Fibroblast of the aortic adventitia (primary cell): ENCODE data around the gene SMAD7. TPM values are rescaled to one million over a fixed set of nuclear protein-coding genes. Genes with fewer than 3 reads are reported as not detected.
A peak's percentile ranks its signal among the peaks of the same experiment; 100 is the strongest.

ENCODE experiments used
- DNase-seq: peaks from one replicate; pipeline ENCODE4 v3.0.0-alpha.2; 2010; ENCODE audit warnings: low read depth
- H3K4me3 ChIP-seq: 2 replicates; pipeline ENCODE4 v1.5.1; 2011; ENCODE audit warnings: low read depth, mild to moderate bottlenecking, control low read depth, low read length, moderate library complexity
- total RNA-seq: library from RNA; depleted of rRNA; stranded (reverse); fragments of >200 nt; gene quantifications from 2 replicates; pipeline ENCODE4 v1.2.3, GENCODE V29; 2012; ENCODE audit warnings: low replicate concordance
- TF ChIP-seq, protein P1 (sequence below): IDR thresholded peaks from 2 replicates; pipeline ENCODE4 v1.5.1; 2011; ENCODE audit warnings: mild to moderate bottlenecking, low read length, control low read depth, inconsistent platforms; ENCODE audit not compliant: insufficient read depth

Gene SMAD7
- total RNA-seq, 1 donor, result 27.2 TPM

DNA sequence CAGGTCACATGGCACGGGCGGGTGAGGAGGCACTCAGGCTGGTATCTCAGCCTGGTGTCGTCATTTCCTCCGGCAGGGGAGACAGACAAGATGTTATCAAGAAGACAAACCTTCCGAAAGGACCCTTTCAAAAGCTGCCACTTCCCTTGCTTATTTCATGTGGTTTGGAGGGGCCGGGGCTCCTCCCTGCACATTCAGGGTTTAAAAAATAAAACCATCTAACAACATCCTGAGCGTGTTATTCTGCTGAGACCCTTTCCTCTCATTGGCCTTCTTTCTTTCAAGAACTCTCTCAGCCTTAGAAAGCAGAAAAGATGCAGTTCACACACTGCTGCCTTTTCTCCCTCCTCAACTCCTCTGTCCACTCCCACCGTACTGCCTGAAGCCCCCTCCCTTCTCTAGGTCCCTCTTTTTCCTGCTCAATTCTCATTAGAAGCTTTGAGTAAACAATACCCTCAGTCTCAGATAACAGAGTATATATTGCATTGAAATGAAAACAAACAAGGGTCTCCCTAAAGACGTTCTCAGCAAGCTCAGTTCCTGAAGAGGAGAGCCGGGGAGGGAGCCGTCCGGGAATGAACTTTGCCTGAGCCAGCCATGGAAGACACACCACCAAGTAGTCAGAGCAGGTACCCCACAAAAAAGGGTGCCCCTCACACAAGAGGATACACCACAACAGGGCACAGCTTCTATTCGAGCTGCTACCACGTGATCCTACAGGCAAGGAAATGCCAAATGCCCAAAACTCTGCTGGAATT is 9.7 kb downstream of the SMAD7 start:
- DNase-seq, result no peak
- TF ChIP-seq, protein P1, sequence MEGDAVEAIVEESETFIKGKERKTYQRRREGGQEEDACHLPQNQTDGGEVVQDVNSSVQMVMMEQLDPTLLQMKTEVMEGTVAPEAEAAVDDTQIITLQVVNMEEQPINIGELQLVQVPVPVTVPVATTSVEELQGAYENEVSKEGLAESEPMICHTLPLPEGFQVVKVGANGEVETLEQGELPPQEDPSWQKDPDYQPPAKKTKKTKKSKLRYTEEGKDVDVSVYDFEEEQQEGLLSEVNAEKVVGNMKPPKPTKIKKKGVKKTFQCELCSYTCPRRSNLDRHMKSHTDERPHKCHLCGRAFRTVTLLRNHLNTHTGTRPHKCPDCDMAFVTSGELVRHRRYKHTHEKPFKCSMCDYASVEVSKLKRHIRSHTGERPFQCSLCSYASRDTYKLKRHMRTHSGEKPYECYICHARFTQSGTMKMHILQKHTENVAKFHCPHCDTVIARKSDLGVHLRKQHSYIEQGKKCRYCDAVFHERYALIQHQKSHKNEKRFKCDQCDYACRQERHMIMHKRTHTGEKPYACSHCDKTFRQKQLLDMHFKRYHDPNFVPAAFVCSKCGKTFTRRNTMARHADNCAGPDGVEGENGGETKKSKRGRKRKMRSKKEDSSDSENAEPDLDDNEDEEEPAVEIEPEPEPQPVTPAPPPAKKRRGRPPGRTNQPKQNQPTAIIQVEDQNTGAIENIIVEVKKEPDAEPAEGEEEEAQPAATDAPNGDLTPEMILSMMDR, result no peak
- peak overlapping the region; percentile 33 for H3K4me3 ChIP-seq

DNA sequence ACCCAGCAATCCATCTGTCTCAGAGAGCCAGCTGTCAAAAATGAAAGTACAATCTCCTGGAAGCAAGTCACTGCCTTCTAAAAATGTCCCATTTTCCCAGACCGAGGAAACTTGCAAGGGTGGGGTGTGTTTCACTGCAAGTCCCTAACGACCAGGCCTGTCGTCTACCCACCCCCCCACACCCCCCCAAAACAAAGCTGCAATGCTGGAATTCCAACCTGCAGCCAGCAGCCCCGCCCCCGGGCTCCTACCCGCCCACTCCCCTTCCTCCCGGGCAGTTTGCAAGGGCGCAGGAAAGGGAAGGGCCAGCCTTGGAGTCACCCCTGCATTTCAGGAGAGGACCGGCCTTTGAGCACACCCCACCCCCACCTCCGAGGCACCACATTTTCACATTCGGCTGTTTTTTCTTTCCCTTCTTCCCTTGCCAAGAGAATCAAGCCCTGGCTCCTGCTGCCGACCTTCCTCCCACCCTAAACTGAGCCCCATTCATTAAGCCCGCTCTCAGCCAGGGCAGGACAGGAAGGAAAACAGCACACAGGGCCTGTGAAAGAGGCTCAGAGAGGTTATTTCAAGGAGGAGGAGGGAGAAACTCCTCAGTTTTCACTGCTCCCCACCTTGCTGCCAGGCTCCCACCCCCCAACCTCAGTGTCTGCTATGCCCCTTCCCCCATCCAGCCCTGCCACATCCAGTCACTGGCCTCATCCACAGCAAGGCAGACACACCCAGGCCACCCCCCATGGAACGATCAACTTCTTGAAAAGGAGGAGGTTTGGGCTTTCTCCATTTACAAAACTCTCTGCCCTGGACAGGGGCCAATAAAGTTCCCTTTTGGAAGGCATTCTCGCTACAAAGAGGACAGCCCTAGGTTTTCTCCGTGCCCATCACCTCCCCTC is 11.3 kb downstream of the SMAD7 start:
- TF ChIP-seq, protein P1, result no peak
- H3K4me3 ChIP-seq, result peak overlapping the region; percentile 41
- peak; percentile 76 for DNase-seq

DNA sequence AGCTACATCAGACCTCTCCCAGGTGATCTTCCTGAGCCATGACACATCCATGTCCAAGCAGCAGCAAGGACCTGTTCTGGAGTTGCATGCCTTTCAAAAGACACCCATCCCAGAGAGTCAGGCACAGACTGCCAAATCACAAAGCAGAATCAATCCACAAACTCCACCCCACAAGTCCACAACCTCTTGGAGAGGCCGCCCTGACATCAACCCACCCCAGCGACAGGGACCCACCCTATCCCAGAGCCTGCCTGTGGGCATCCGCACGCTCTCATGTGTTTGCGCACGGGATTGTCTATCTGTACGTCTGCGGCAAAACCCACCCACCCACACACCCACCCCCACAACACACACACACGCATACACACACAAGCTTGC is 11.9 kb downstream of the SMAD7 start:
- TF ChIP-seq, protein P1, result no peak
- peak overlapping the region; percentile 41 for H3K4me3 ChIP-seq
- no peak for DNase-seq

DNA sequence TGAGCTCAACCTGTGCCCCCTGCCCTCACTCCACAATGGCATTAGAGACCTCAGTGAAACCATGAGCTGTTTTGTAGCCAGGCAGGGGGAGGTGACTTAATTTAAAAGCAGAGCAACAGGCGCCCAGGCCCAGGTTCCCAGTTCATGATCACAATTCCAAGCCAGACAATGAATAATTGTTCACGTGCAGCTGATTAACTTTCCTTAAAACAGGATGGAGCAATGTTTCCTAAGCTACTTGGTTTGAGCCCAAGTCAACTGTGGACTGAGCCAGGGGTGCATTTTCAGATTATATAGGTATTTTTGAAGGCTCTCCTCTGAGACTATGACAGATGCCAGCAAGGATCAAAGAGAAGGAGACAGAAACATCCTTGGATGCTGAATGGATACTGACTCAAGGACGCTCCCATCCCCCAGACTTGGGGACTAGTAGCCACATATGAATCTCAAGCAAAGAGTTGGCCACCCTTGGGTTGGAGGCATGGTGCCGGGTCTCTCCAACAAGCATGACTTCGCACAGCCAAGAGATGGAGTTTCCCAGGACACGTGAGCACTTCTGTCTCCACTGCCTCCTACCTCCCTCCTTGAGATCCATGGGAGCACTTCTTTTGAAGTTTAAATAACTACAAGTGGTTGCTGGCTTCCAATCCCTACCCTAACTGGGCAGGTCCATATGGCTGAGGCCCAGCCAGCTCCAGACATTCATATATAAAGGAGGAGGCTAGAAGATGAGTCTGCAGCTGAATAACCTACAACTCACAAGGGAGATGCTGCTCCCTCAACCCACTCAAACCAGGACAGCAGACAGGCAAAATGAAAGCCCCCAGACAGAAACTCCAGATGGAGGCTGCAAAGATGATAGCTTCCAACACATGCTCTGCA is 12.7 kb downstream of the SMAD7 start:
- H3K4me3 ChIP-seq, result peak overlapping the region; percentile 41
- no peak for DNase-seq
- TF ChIP-seq, protein P1, result no peak

DNA sequence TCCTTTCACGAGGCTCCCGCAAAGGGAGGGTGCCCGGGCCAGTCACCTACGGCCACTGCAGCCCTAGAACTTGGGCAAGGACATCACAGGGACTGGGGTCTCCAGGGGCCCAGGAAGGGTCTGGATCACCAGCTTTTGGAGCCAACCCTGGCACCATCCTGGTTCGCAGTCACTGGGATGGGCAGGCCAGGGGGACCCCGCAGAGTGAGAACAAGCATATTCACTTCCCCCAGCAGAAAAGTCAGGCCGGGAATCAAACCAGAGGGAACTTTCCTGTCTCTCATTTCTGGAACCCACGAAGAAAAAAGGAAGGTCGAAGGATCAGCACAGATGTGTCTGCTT is 15.4 kb downstream of the SMAD7 start:
- no peak overlapping the region for H3K4me3 ChIP-seq
- no peak for DNase-seq
- TF ChIP-seq, protein P1, result no peak

DNA sequence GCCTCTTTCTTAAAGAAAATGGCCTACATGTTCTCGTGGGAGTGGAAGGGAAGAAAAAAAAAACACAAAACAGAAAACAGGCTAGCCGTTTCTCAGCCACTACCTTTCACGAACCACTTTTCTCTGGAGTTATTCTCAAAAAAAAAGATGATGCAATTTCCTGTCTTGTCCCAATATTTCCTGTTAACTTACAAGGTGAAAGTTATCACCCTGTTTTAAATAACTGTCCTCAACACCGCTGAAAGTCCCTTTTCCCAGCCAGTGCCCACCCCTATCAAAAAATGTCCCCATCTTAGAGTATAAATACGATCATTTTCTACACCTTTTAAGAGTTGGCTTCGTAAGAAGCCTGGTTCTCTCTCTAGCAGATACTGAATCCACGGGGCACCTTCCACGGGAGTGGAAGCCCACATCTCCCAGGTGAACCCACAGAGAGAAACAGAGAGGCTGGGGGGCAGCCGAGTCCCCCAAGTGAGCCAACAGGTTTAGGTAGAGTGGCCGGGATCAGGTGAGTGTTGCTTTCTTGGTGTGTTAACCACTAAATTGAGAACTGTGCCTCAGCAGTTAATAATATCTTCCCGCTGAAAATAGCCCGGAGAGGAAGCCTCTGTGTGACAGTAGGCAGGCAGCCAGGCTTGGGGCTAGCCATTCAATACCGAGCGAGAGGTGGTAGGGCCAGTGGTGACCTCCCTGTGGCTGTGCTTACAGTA is 15.9 kb downstream of the SMAD7 start:
- TF ChIP-seq, protein P1, result no peak
- DNase-seq, result peak; percentile 61
- peak overlapping the region; percentile 18 for H3K4me3 ChIP-seq
